Esophagus squamous epithelium (tissue), 5 donors: ENCODE measurements around the gene TGM5. TPM values are rescaled to one million over a fixed set of nuclear protein-coding genes. Genes with fewer than 3 reads are reported as not detected.

Source experiments
- DNase-seq: peaks from one replicate; lab custom pipeline; 2025; lab: John Stamatoyannopoulos, UW
- H3K27ac ChIP-seq, 4 donors: fragments of 200-600 bp; sonication (generic); one replicate each; pipeline ENCODE4 v1.5.1; 2016 to 2019; ENCODE audit warnings: mild to moderate bottlenecking in 1 of 4
- H3K27me3 ChIP-seq, 4 donors: fragments of 200-600 bp; sonication (generic); 1 replicate in 3 of 4; 2 replicates in 1 of 4; pipeline versions ENCODE4 v1.5.1 to v1.6.0; 2017 to 2021; ENCODE audit warnings: antibody characterized with exemption in 1 of 4
- H3K36me3 ChIP-seq, 3 donors: fragments of 200-600 bp; sonication (generic); one replicate each; pipeline ENCODE4 v1.5.1; 2016 to 2019
- H3K4me1 ChIP-seq, 3 donors: fragments of 200-600 bp; sonication (generic); one replicate each; pipeline ENCODE4 v1.5.1; 2017 to 2019
- H3K4me3 ChIP-seq, 4 donors: fragments of 200-600 bp; sonication (generic); 1 replicate in 3 of 4; 2 replicates in 1 of 4; pipeline ENCODE4 v1.5.1; 2016 to 2019; ENCODE audit warnings: mild to moderate bottlenecking in 2 of 4, moderate library complexity in 1 of 4
- H3K9me3 ChIP-seq, 3 donors: fragments of 200-600 bp; sonication (generic); one replicate each; pipeline ENCODE4 v1.5.1; 2016 to 2019
- POLR2A ChIP-seq, 4 donors: fragments of 450-650 bp; IDR thresholded peaks; one replicate each; pipeline ENCODE4 v1.6.1; 2017; ENCODE audit warnings: antibody characterized with exemption in 4 of 4, mild to moderate bottlenecking in 4 of 4, moderate library complexity in 3 of 4
- WGBS, 2 donors: methylation state at CpG; one replicate each; pipeline ENCODE4 v1.1.5; 2018; 5-methylcytosine and 5-hydroxymethylcytosine counted together
- intact Hi-C: fragments of 100-400 bp; cut with DNase I; formaldehyde crosslinking; loops from one replicate; pipeline ENCODE4 v1.15.0; 2022
- total RNA-seq, 4 donors: library from RNA; depleted of rRNA; stranded (reverse); fragments of >200 nt; gene quantifications; one replicate each; pipeline ENCODE4 v1.1.0, GENCODE V29; 2016
- TF ChIP-seq, protein P1 (sequence below), 6 experiments: fragments of 450-650 bp in 4 of 6; fragments of 200-600 bp in 2 of 6; sonication (generic) in 2 of 6; IDR thresholded peaks; one replicate each; pipeline ENCODE4 v1.5.1; 2016 to 2019; ENCODE audit warnings: antibody characterized with exemption in 6 of 6, mild to moderate bottlenecking in 4 of 6, moderate library complexity in 4 of 6
- donor health status: DM: yes; HTN: yes; CAD: no.

The TGM5 gene
- total RNA-seq, 4 donors from 2014 or later = 6.7 to 36.1 (median 15.6) TPM

DNA sequence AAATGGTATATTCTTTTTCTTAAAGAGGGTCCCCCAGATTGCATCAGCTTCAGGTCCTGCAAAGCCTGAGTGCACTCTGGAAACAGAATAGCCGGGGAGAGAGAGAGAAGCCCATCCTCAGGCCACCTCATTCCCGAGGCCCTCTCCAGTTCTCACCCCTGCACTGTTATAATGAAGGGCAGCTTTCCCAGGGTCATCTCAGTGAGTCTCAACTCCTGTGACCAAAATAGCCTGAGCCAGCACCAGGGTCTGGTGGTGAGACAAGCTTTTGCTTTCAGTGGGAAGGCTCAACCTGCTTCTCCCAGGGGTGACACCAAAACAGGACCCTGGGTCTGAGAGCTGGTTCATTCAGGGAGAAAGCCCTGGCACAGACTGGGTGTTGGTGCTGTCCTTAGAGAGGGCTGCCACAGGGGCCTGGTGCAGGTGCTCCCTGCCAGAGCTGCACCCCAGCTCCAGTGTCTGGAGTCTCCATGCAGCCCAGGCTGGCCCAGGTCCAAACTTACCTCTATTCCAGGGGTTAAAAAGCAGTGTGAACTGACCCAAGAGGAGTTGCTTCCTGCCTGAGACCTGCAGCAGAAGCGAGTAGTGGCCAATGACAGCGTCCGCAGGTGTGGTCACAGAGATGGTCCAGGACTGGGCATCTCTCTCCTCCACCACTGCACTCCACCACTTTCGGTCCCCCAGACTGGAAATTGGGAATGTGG is 52.0 kb downstream of the TGM5 start:
- DNase-seq = no peak

GRCh38 chr15:43214169-43214568 is 52.6 kb downstream of the TGM5 start:
- H3K9me3 ChIP-seq = no peaks in the 10 kb centered on the region
- intact Hi-C loops = no loop called here
- H3K27ac ChIP-seq = no peak overlapping the region
- no peak for DNase-seq
- WGBS, 2 donors = 70 to 76% methylated on average over 7 to 8 of the region's 8 CpGs
- H3K36me3 ChIP-seq = no peaks in the 10 kb centered on the region
- peaks cover 0 to 28% (median 0%) of the 10 kb centered on the region in 4 donors for H3K27me3 ChIP-seq
- no peak overlapping the region for H3K4me3 ChIP-seq
- peaks cover 0 to 6% (median 5%) of the 10 kb centered on the region in 3 donors for H3K4me1 ChIP-seq
- no peak for TF ChIP-seq POLR2A (IDR thresholded peaks at IDR 0.05)
- TF ChIP-seq, protein P1, sequence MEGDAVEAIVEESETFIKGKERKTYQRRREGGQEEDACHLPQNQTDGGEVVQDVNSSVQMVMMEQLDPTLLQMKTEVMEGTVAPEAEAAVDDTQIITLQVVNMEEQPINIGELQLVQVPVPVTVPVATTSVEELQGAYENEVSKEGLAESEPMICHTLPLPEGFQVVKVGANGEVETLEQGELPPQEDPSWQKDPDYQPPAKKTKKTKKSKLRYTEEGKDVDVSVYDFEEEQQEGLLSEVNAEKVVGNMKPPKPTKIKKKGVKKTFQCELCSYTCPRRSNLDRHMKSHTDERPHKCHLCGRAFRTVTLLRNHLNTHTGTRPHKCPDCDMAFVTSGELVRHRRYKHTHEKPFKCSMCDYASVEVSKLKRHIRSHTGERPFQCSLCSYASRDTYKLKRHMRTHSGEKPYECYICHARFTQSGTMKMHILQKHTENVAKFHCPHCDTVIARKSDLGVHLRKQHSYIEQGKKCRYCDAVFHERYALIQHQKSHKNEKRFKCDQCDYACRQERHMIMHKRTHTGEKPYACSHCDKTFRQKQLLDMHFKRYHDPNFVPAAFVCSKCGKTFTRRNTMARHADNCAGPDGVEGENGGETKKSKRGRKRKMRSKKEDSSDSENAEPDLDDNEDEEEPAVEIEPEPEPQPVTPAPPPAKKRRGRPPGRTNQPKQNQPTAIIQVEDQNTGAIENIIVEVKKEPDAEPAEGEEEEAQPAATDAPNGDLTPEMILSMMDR (IDR thresholded peaks at IDR 0.05) = no peak

More for the DNA sequence above, 52.0 kb downstream of the TGM5 start:
- H3K36me3 ChIP-seq = no peaks in the 10 kb centered on the region
- peaks cover 0 to 25% (median 0%) of the 10 kb centered on the region in 4 donors for H3K27me3 ChIP-seq
- WGBS, 2 donors = 57 to 95% methylated on average over 2 to 4 of the region's 6 CpGs
- H3K27ac ChIP-seq = no peak overlapping the region
- H3K9me3 ChIP-seq = no peaks in the 10 kb centered on the region
- intact Hi-C loops = no loop called here
- H3K4me3 ChIP-seq = no peak overlapping the region
- peaks cover 0 to 12% (median 5%) of the 10 kb centered on the region in 3 donors for H3K4me1 ChIP-seq
- TF ChIP-seq, protein P1 (IDR thresholded peaks at IDR 0.05) = no peak
- TF ChIP-seq POLR2A (IDR thresholded peaks at IDR 0.05) = no peak

DNA sequence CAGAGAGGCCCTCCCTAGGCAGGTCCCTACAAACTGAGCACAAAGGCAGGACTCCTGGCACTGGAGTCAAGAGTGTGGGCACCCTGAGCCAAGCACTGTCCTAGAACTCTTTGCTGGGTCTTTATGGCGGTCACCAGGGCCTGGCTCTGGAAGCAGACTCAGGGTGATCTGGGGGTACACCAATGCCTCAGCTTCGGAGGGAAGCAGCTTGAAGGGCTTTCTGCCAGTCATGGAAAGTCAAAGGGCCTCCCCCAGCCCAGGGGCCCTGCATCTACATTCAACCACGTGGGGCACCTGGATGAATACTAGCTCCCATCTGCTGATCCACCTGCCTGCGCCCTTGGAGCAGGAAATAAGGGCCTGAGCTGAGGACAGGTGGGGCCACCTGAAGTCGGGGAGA is 53.3 kb downstream of the TGM5 start:
- no peaks in the 10 kb centered on the region for H3K36me3 ChIP-seq
- DNase-seq = no peak
- H3K27ac ChIP-seq = no peak overlapping the region
- no peaks in the 10 kb centered on the region for H3K4me1 ChIP-seq
- no peak overlapping the region for H3K4me3 ChIP-seq
- H3K9me3 ChIP-seq = no peaks in the 10 kb centered on the region
- intact Hi-C loops = no loop called here
- TF ChIP-seq POLR2A (IDR thresholded peaks at IDR 0.05) = no peak
- TF ChIP-seq, protein P1 (IDR thresholded peaks at IDR 0.05) = no peak
- peaks cover 0 to 35% (median 0%) of the 10 kb centered on the region in 4 donors for H3K27me3 ChIP-seq
- 80% methylated on average over 1 to 3 of the region's 5 CpGs for WGBS, 2 donors

GRCh38 chr15:43212951-43213350 is 53.8 kb downstream of the TGM5 start:
- no peak for DNase-seq
- Histone ChIP-seq H3K4me1 (no peaks in the 10 kb centered on the region), H3K4me3 (no peak overlapping the region), H3K9me3 (no peaks in the 10 kb centered on the region), H3K36me3 (no peaks in the 10 kb centered on the region), H3K27ac (no peak overlapping the region), H3K27me3 (peaks cover 0 to 40% (median 0%) of the 10 kb centered on the region in 4 donors)
- intact Hi-C loops = no loop called here
- TF ChIP-seq POLR2A (IDR thresholded peaks at IDR 0.05) = no peak
- TF ChIP-seq, protein P1 (IDR thresholded peaks at IDR 0.05) = no peak

- Histone ChIP-seq H3K4me1 (no peaks in the 10 kb centered on the region), H3K27me3 (peaks cover 0 to 45% (median 0%) of the 10 kb centered on the region in 4 donors), H3K27ac (no peak overlapping the region), H3K36me3 (no peaks in the 10 kb centered on the region), H3K9me3 (no peaks in the 10 kb centered on the region), H3K4me3 (no peak overlapping the region)
- DNase-seq = no peak
- no peak for TF ChIP-seq POLR2A (IDR thresholded peaks at IDR 0.05)
- TF ChIP-seq, protein P1 (IDR thresholded peaks at IDR 0.05) = no peak
- intact Hi-C loops = no loop called here
- WGBS, 2 donors = 77 to 79% methylated on average over 5 to 8 of the region's 8 CpGs
Measured at GRCh38 chr15:43212299-43212698, 54.4 kb downstream of the TGM5 start.
